B cell (primary cell): Measurements from ENCODE around the gene MC4R. TPM values are rescaled to one million over a fixed set of nuclear protein-coding genes. Genes with fewer than 3 reads are reported as not detected.

Experiments used
- ATAC-seq: fragments of 200-7000 bp; cut with Tn5 transposase; one replicate; pipeline ENCODE4 v1.10.0; 2021; ENCODE audit warnings: low read depth, mild to moderate bottlenecking, moderate number of reproducible peaks, moderate library complexity
- CTCF ChIA-PET: fragments of 350-600 bp; sonication (Branson Sonifier 250); formaldehyde crosslinking; loops from one replicate; lab custom pipeline; 2021; ENCODE audit warnings: antibody characterized with exemption, inconsistent platforms; lab: Charles Lee
- POLR2A ChIA-PET: fragments of 350-600 bp; sonication (Branson Sonifier 250); formaldehyde crosslinking; loops from one replicate; lab custom pipeline; 2021; ENCODE audit warnings: antibody characterized with exemption; lab: Charles Lee
- DNase-seq: peaks from one replicate; pipeline ENCODE4 v3.0.0; 2013
- H2AFZ ChIP-seq: 2 replicates; pipeline ENCODE4 v1.6.1; 2012; ENCODE audit warnings: mild to moderate bottlenecking, low read depth, low read length; ENCODE audit not compliant: insufficient read depth, poor library complexity, severe bottlenecking
- H3K27ac ChIP-seq, 2 donors: 1 replicate in 1 of 2; 2 replicates in 1 of 2; pipeline ENCODE4 v1.5.1; 2012 to 2013; ENCODE audit warnings: low read length in 2 of 2, mild to moderate bottlenecking in 2 of 2, moderate library complexity in 1 of 2
- H3K27me3 ChIP-seq, 4 experiments: fragments of 200-600 bp in 1 of 4; sonication (generic) in 1 of 4; replicated peaks in 1 of 4; 1 replicate in 2 of 4; 2 replicates in 2 of 4; pipeline versions ENCODE4 v1.6.1 to v1.7.0; 2013 to 2016; ENCODE audit warnings: low read length in 3 of 4, mild to moderate bottlenecking in 2 of 4, mixed read lengths in 1 of 4, moderate library complexity in 1 of 4; ENCODE audit not compliant: insufficient read depth in 4 of 4, control insufficient read depth in 3 of 4; ENCODE audit errors: control extremely low read depth in 1 of 4
- H3K36me3 ChIP-seq, 2 experiments: replicated peaks in 1 of 2; 1 replicate in 1 of 2; 2 replicates in 1 of 2; pipeline versions ENCODE4 v1.6.1 to v1.7.1; 2013; ENCODE audit warnings: low read length in 1 of 2; ENCODE audit not compliant: insufficient read depth in 2 of 2, control insufficient read depth in 1 of 2; ENCODE audit errors: control extremely low read depth in 1 of 2, extremely low read depth in 1 of 2
- H3K4me1 ChIP-seq, 2 donors: fragments of 200-600 bp in 1 of 2; sonication (generic) in 1 of 2; 1 replicate in 1 of 2; 2 replicates in 1 of 2; pipeline versions ENCODE4 v1.5.1 to v1.6.1; 2013 to 2017; ENCODE audit warnings: low read length in 2 of 2; ENCODE audit not compliant: control insufficient read depth in 2 of 2, insufficient read depth in 2 of 2
- H3K4me2 ChIP-seq: replicated peaks from 2 replicates; pipeline ENCODE3; 2012; ENCODE audit warnings: mild to moderate bottlenecking, low read depth, low read length; ENCODE audit not compliant: poor library complexity, severe bottlenecking
- H3K4me3 ChIP-seq, 5 experiments: fragments of 200-600 bp in 1 of 5; sonication (generic) in 1 of 5; 1 replicate in 3 of 5; 2 replicates in 2 of 5; pipeline versions ENCODE4 v1.5.1 to v1.7.0; 2011 to 2016; ENCODE audit warnings: low read length in 4 of 5, mild to moderate bottlenecking in 4 of 5, low read depth in 2 of 5, control low read depth in 1 of 5, moderate library complexity in 1 of 5; ENCODE audit not compliant: insufficient read depth in 1 of 5; ENCODE audit errors: control extremely low read depth in 1 of 5, extremely low read depth in 1 of 5
- H3K79me2 ChIP-seq: fragments of 200-600 bp; sonication (generic); one replicate; pipeline ENCODE4 v1.6.0; 2016; ENCODE audit warnings: low read length; ENCODE audit not compliant: control insufficient read depth, insufficient read depth
- H3K9ac ChIP-seq: fragments of 200-600 bp; sonication (generic); 2 replicates; pipeline ENCODE4 v1.6.1; 2017; ENCODE audit warnings: mild to moderate bottlenecking, low read length, moderate library complexity
- H3K9me3 ChIP-seq, 3 donors: one replicate each; pipeline versions ENCODE4 v1.6.1 to v1.7.1; 2013; ENCODE audit warnings: low read length in 2 of 3; ENCODE audit not compliant: control insufficient read depth in 2 of 3, insufficient read depth in 1 of 3; ENCODE audit errors: control extremely low read depth in 1 of 3
- H4K20me1 ChIP-seq: 2 replicates; pipeline ENCODE4 v1.6.0; 2012; ENCODE audit warnings: mild to moderate bottlenecking, low read length; ENCODE audit not compliant: insufficient read depth, control insufficient read depth, poor library complexity, severe bottlenecking
- H3K27ac Mint-ChIP-seq: one replicate; pipeline ENCODE4 v1.8.0; 2021; ENCODE audit warnings: mixed read lengths
- H3K27me3 Mint-ChIP-seq: one replicate; pipeline ENCODE4 v1.8.0; 2021; ENCODE audit warnings: mixed read lengths
- H3K4me1 Mint-ChIP-seq: one replicate; pipeline ENCODE4 v1.8.0; 2021; ENCODE audit warnings: mixed read lengths
- H3K4me3 Mint-ChIP-seq: one replicate; pipeline ENCODE4 v1.8.0; 2021; ENCODE audit warnings: mixed read lengths
- H3K9me3 Mint-ChIP-seq: one replicate; pipeline ENCODE4 v1.8.0; 2022; ENCODE audit warnings: mixed read lengths; ENCODE audit not compliant: insufficient read depth
- CTCF ChIP-seq: fragments of 200-600 bp; IDR thresholded peaks from one replicate; pipeline ENCODE4 v1.8.0; 2022; ENCODE audit warnings: antibody characterized with exemption, mild to moderate bottlenecking
- EZH2 ChIP-seq: IDR thresholded peaks from 2 replicates; pipeline ENCODE4 v1.6.1; 2012; ENCODE audit warnings: borderline replicate concordance, low read depth, mild to moderate bottlenecking, moderate library complexity, low read length; ENCODE audit not compliant: insufficient read depth, poor library complexity, severe bottlenecking
- WGBS: methylation state at CpG from one replicate; pipeline ENCODE4 v1.1.5; 2013; ENCODE audit warnings: missing lambda C conversion rate; ENCODE audit not compliant: insufficient coverage; 5-methylcytosine and 5-hydroxymethylcytosine counted together
- intact Hi-C: fragments of 100-400 bp; cut with micrococcal nuclease; formaldehyde crosslinking; loops from one replicate; pipeline ENCODE4 v1.10.0; 2022
- polyA plus RNA-seq: library from polyadenylated mRNA; depleted of rRNA; stranded (reverse); fragments of >200 nt; gene quantifications from 2 replicates; pipeline ENCODE4 v1.2.3, GENCODE V29; 2012
- total RNA-seq, 2 donors: library from RNA; stranded (reverse); fragments of 120-200 nt in 1 of 2; gene quantifications; 1 replicate in 1 of 2; 2 replicates in 1 of 2; pipeline versions ENCODE4 v1.2.3 to v1.2.4, GENCODE V29; 2013 to 2022

MC4R gene
- total and polyA plus RNA-seq, 2 donors (not counting 1 experiment from before 2014, with no cell fraction given) = not detected

- CTCF ChIA-PET = no interaction called here
These were observed 28.8 kb upstream of the MC4R start for GRCh38 chr18:60401346-60401745.

GRCh38 chr18:60391571-60392226 lies 19.1 kb upstream of the MC4R start:
- Mint-ChIP-seq H3K27ac (no peak overlapping the region), H3K4me1 (no peaks in the 10 kb centered on the region), H3K4me3 (no peak overlapping the region), H3K9me3 (no peaks in the 10 kb centered on the region), H3K27me3 (no peaks in the 10 kb centered on the region)
- no peaks in the 10 kb centered on the region for H3K27me3 ChIP-seq
- H3K27ac ChIP-seq = no peak overlapping the region
- H2AFZ ChIP-seq = no peak overlapping the region
- no peaks in the 10 kb centered on the region for H3K79me2 ChIP-seq
- H3K36me3 ChIP-seq = no peaks in the 10 kb centered on the region
- H3K4me1 ChIP-seq = no peaks in the 10 kb centered on the region
- H3K9ac ChIP-seq = no peak overlapping the region
- 70% methylated on average over 2 of the region's 4 CpGs for WGBS
- no peaks in the 10 kb centered on the region for H3K9me3 ChIP-seq
- ATAC-seq (no peak), DNase-seq (no peak)
- intact Hi-C loops = no loop called here
- no peak for TF ChIP-seq CTCF
- TF ChIP-seq EZH2 = no peak
- POLR2A ChIA-PET = no interaction called here
- no peaks in the 10 kb centered on the region for H4K20me1 ChIP-seq
- H3K4me3 ChIP-seq = no peak overlapping the region
- H3K4me2 ChIP-seq = no peak overlapping the region
- CTCF ChIA-PET = no interaction called here

More at GRCh38 chr18:60401346-60401745, 28.8 kb upstream of the MC4R start:
- no peak overlapping the region for H3K27ac ChIP-seq
- H3K4me3 ChIP-seq = no peak overlapping the region
- ATAC-seq (no peak), DNase-seq (no peak)
- no peaks in the 10 kb centered on the region for H3K9me3 Mint-ChIP-seq
- POLR2A ChIA-PET = no interaction called here
- H3K79me2 ChIP-seq = no peaks in the 10 kb centered on the region
- H3K4me1 Mint-ChIP-seq = no peaks in the 10 kb centered on the region
- no peak overlapping the region for H3K27ac Mint-ChIP-seq
- no peaks in the 10 kb centered on the region for H3K27me3 Mint-ChIP-seq
- no peak overlapping the region for H3K4me2 ChIP-seq
- no peaks in the 10 kb centered on the region for H3K9me3 ChIP-seq
- H2AFZ ChIP-seq = no peak overlapping the region
- TF ChIP-seq EZH2 (no peak), CTCF (no peak)
- no peaks in the 10 kb centered on the region for H3K27me3 ChIP-seq
- no peaks in the 10 kb centered on the region for H3K4me1 ChIP-seq
- no peaks in the 10 kb centered on the region for H4K20me1 ChIP-seq
- no peaks in the 10 kb centered on the region for H3K36me3 ChIP-seq
- no peak overlapping the region for H3K4me3 Mint-ChIP-seq
- no peak overlapping the region for H3K9ac ChIP-seq
- intact Hi-C loops = no loop called here
